HuH-7 (cell line): Measurements from ENCODE around the gene RNF220.

Experiments used
- DNase-seq: peaks from one replicate; pipeline ENCODE4 v3.0.0; 2011; ENCODE audit warnings: low spot score

The RNF220 gene

GRCh38 chr1:44407430-44408211 is 2.6 kb downstream of the RNF220 start:
- peak; percentile 68 for DNase-seq

- no peak for DNase-seq
Observed at GRCh38 chr1:44408212-44408582, 3.1 kb downstream of the RNF220 start.

- peak; percentile 77 for DNase-seq
Observed at GRCh38 chr1:44408632-44409602, 3.9 kb downstream of the RNF220 start.

- no peak for DNase-seq
Observed at GRCh38 chr1:44409757-44410156, 4.7 kb downstream of the RNF220 start.

- DNase-seq, result no peak
Observed at GRCh38 chr1:44411861-44412260, 6.8 kb downstream of the RNF220 start.

GRCh38 chr1:44412601-44413000 is 7.5 kb downstream of the RNF220 start:
- no peak for DNase-seq

- no peak for DNase-seq
Observed at GRCh38 chr1:44413740-44414139, 8.7 kb downstream of the RNF220 start.

GRCh38 chr1:44415013-44415412 is 10.0 kb downstream of the RNF220 start:
- DNase-seq, result no peak

- no peak for DNase-seq
Observed at GRCh38 chr1:44416408-44416807, 11.4 kb downstream of the RNF220 start.

GRCh38 chr1:44417351-44418021 is 12.4 kb downstream of the RNF220 start:
- peak; percentile 46 for DNase-seq

- no peak for DNase-seq
Observed at GRCh38 chr1:44418022-44418673, 13.1 kb downstream of the RNF220 start.

- no peak for DNase-seq
Observed at GRCh38 chr1:44419901-44420300, 14.8 kb downstream of the RNF220 start.

- DNase-seq, result no peak
Observed at GRCh38 chr1:44420535-44420934, 15.5 kb downstream of the RNF220 start.

GRCh38 chr1:44421446-44421884 is 16.4 kb downstream of the RNF220 start:
- DNase-seq, result no peak

GRCh38 chr1:44422161-44422560 is 17.1 kb downstream of the RNF220 start:
- DNase-seq, result no peak

- DNase-seq, result no peak
Observed at GRCh38 chr1:44423591-44424537, 18.8 kb downstream of the RNF220 start.

- no peak for DNase-seq
Observed at GRCh38 chr1:44424747-44425146, 19.7 kb downstream of the RNF220 start.

GRCh38 chr1:44425341-44426082 is 20.5 kb downstream of the RNF220 start:
- no peak for DNase-seq

- DNase-seq, result no peak
Observed at GRCh38 chr1:44431861-44432260, 26.8 kb downstream of the RNF220 start.

- DNase-seq, result no peak
Observed at GRCh38 chr1:44433209-44433608, 28.2 kb downstream of the RNF220 start.
